HepG2 (cell line): ENCODE measurements around the gene CALY. TPM values are rescaled to one million over a fixed set of nuclear protein-coding genes. Genes with fewer than 3 reads are reported as not detected.

Experiments
- DZIP1 ChIP-seq: sonication (generic); formaldehyde crosslinking; IDR thresholded peaks from 2 replicates; pipeline ENCODE4 v1.5.0; 2020; ENCODE audit warnings: mild to moderate bottlenecking, missing genetic modification reagents
- MED1 ChIP-seq: sonication (generic); formaldehyde crosslinking; IDR thresholded peaks from 2 replicates; pipeline ENCODE4 v1.4.0; 2020; ENCODE audit warnings: missing genetic modification reagents
- NRL ChIP-seq: sonication (generic); formaldehyde crosslinking; IDR thresholded peaks from 2 replicates; pipeline ENCODE4 v1.5.0; 2020; ENCODE audit warnings: missing genetic modification reagents, mild to moderate bottlenecking, moderate library complexity, borderline replicate concordance
- PPARG ChIP-seq: conservative IDR thresholded peaks from 2 replicates; pipeline ENCODE4 v1.6.1; 2016; ENCODE audit warnings: missing biosample characterization, missing genetic modification reagents
- RBM22 ChIP-seq: fragments of 200-400 bp; formaldehyde crosslinking; optimal IDR thresholded peaks from 2 replicates; pipeline ENCODE3; 2017; ENCODE audit warnings: mild to moderate bottlenecking, low read length, moderate library complexity
- RORA ChIP-seq: sonication (generic); formaldehyde crosslinking; IDR thresholded peaks from 2 replicates; pipeline ENCODE4 v1.5.0; 2020; ENCODE audit warnings: mild to moderate bottlenecking, missing genetic modification reagents, moderate library complexity
- RXRA ChIP-seq: sonication (generic); formaldehyde crosslinking; IDR thresholded peaks from 2 replicates; pipeline ENCODE4 v1.5.1; 2020; ENCODE audit warnings: missing genetic modification reagents
- SALL1 ChIP-seq: sonication (generic); formaldehyde crosslinking; IDR thresholded peaks from 2 replicates; pipeline ENCODE4 v1.8.0; 2022; ENCODE audit warnings: mild to moderate bottlenecking, missing genetic modification reagents
- SMAD3 ChIP-seq: sonication (generic); formaldehyde crosslinking; IDR thresholded peaks from 2 replicates; pipeline ENCODE4 v1.4.0; 2020; ENCODE audit warnings: missing genetic modification reagents
- SMARCE1 ChIP-seq: fragments of 450-650 bp; IDR thresholded peaks from 2 replicates; pipeline ENCODE4 v1.6.1; 2017; ENCODE audit warnings: borderline replicate concordance
- SMC3 ChIP-seq: IDR thresholded peaks from 2 replicates; pipeline ENCODE4 v1.6.1; 2011; ENCODE audit warnings: low read length, improper control_type of control experiment
- SRF ChIP-seq: IDR thresholded peaks from 2 replicates; pipeline ENCODE4 v1.6.1; 2011; ENCODE audit warnings: mild to moderate bottlenecking, low read depth, low read length, moderate library complexity
- STAG1 ChIP-seq: sonication (generic); formaldehyde crosslinking; IDR thresholded peaks from 2 replicates; pipeline ENCODE4 v1.4.0; 2020; ENCODE audit warnings: missing genetic modification reagents
- TFE3 ChIP-seq: IDR thresholded peaks from 2 replicates; pipeline ENCODE4 v1.6.1; 2016
- ZBED4 ChIP-seq: sonication (generic); formaldehyde crosslinking; IDR thresholded peaks from 2 replicates; pipeline ENCODE4 v1.4.0; 2020; ENCODE audit warnings: missing genetic modification reagents, borderline replicate concordance
- ZBTB7B ChIP-seq: sonication (generic); formaldehyde crosslinking; IDR thresholded peaks from 2 replicates; pipeline ENCODE4 v1.4.0; 2020; ENCODE audit warnings: missing genetic modification reagents
- ZGPAT ChIP-seq: IDR thresholded peaks from 2 replicates; pipeline ENCODE4 v1.6.1; 2016; ENCODE audit warnings: mild to moderate bottlenecking
- ZNF3 ChIP-seq: IDR thresholded peaks from 2 replicates; pipeline ENCODE4 v1.7.0; 2017; ENCODE audit warnings: inconsistent platforms
- ZNF552 ChIP-seq: sonication (generic); formaldehyde crosslinking; IDR thresholded peaks from 2 replicates; pipeline ENCODE4 v1.9.0; 2022; ENCODE audit warnings: missing genetic modification reagents, mild to moderate bottlenecking, borderline replicate concordance
- ZNF572 ChIP-seq: sonication (generic); formaldehyde crosslinking; IDR thresholded peaks from 2 replicates; pipeline ENCODE4 v1.5.1; 2020; ENCODE audit warnings: mild to moderate bottlenecking, missing genetic modification reagents
- ZNF878 ChIP-seq: sonication (generic); formaldehyde crosslinking; IDR thresholded peaks from 2 replicates; pipeline ENCODE4 v1.8.1; 2023; ENCODE audit warnings: mild to moderate bottlenecking, missing genetic modification reagents, moderate library complexity
- polyA plus RNA-seq, 8 experiments: library from polyadenylated mRNA; depleted of rRNA in 3 of 8; stranded (reverse) in 7 of 8; unstranded in 1 of 8; fragments of >200 nt; fragmentation: Illumina TruSeq in 4 of 8; extraction: Trizol in 4 of 8; gene quantifications; 2 replicates each; pipeline versions ENCODE4 v1.2.1 to v1.2.3, GENCODE V29; 2011 to 2016; ENCODE audit warnings: low read depth in 4 of 8, missing spikeins in 1 of 8, mixed read lengths in 1 of 8; ENCODE audit not compliant: insufficient read depth in 1 of 8
- total RNA-seq, 5 experiments: library from RNA; depleted of rRNA; stranded (reverse); fragments of >200 nt; fragmentation: Illumina TruSeq; extraction: Trizol; gene quantifications; 2 replicates each; pipeline ENCODE4 v1.2.3, GENCODE V29; 2016; ENCODE audit warnings: low read depth in 1 of 5

CALY gene
- total and polyA plus RNA-seq, 2 of the 13 experiments (the other 11 are each of a cell fraction or from before 2014, with no cell fraction given), result 0.08 TPM; not detected in 1

- TF ChIP-seq ZGPAT (CRISPR knock-in tag) (peak; percentile 54; the same call in 1 of the 2 replicates), ZNF552 (CRISPR knock-in tag) (no peak), ZNF3 (CRISPR knock-in tag) (no peak), SALL1 (CRISPR knock-in tag) (peak; percentile 47; the same call in 1 of the 2 replicates), TFE3 (0 out of 2 replicates have a peak, but pooled peaks have one; percentile 32), ZNF878 (CRISPR knock-in tag) (no peak), STAG1 (CRISPR knock-in tag) (peak; percentile 87), SRF (no peak), ZBTB7B (CRISPR knock-in tag) (peak; percentile 78; the same call in 1 of the 2 replicates), PPARG (CRISPR knock-in tag) (0 out of 2 replicates have a peak, but pooled peaks have one; percentile 22), ZNF572 (CRISPR knock-in tag) (0 out of 2 replicates have a peak, but pooled peaks have one; percentile 41), RORA (CRISPR knock-in tag) (no peak), NRL (CRISPR knock-in tag) (no peak), SMC3 (peak; percentile 54), RXRA (CRISPR knock-in tag) (0 out of 2 replicates have a peak, but pooled peaks have one; percentile 13), ZBED4 (CRISPR knock-in tag) (peak; percentile 81; the same call in 1 of the 2 replicates), DZIP1 (CRISPR knock-in tag) (no peak), RBM22 (no peak), SMAD3 (CRISPR knock-in tag) (peak; percentile 47; the same call in 1 of the 2 replicates), SMARCE1 (no peak), MED1 (CRISPR knock-in tag) (peak; percentile 43; the same call in 1 of the 2 replicates)
These were observed 7.0 kb downstream of the CALY start (continued) for GRCh38 chr10:133329491-133330202.
